Dermis blood vessel endothelial cell (primary cell): ENCODE measurements around the gene CD14. TPM values are rescaled to one million over a fixed set of nuclear protein-coding genes. Genes with fewer than 3 reads are reported as not detected.
"Not testable (repeated sequence)": the region's sequence is repeated elsewhere in the genome, so short reads cannot be mapped to it uniquely, and the experiment has no call there.

Experiments used
- DNase-seq: peaks from one replicate; pipeline ENCODE4 v3.0.0; 2010
- total RNA-seq: library from RNA; depleted of rRNA; stranded (reverse); fragments of >200 nt; gene quantifications from 2 replicates; pipeline ENCODE4 v1.2.3, GENCODE V29; 2014

Gene CD14
- 1.7 and 3.2 TPM in 2 replicates for total RNA-seq

- DNase-seq = no peak
These were observed at the start of gene CD14 for GRCh38 chr5:140633021-140633471. CD14 (minus strand) TSS chr5:140633175; CDS start chr5:140633071, 104 bp downstream.

DNA sequence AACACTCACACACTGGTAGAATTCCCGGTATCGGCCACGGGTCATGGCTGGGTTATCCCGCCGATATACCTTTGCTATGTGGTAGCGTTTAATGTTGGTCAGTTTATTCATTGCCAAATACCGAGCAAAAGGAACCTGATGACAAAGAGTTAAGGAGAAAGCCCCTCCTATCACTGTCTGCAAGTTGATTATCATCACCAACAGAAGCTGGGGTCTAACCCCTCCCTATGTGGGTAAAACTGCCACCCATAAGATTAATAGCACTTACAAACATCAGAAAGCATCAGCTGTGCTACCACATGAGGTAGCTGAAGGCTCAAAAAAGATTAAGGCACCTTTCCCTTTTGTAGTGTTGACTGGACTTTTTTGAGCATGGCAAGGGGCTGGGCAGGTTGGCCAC is 46.0 kb upstream of the CD14 start:
- no peak for DNase-seq

DNA sequence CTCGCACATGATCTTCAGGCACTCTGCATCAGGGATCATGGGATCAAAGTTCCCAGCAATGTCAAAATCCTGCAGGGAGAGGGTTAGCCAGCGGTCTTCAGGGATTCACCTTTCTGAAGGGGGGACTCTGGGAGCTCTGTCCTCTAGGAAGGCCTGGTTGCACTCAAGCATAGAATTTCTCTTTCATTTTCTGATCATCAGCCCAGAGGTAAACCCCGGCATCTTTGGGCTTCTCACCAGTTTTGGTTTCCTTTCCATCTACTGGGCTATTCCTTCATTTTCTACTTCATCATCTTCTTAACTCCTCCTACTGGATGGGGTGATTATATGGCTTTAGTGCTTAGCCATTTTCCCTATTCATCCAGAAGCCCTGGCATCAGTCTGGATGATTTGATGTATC is 45.0 kb upstream of the CD14 start:
- DNase-seq = no peak

GRCh38 chr5:140674629-140675028 is 41.7 kb upstream of the CD14 start:
- no peak for DNase-seq

- no peak for DNase-seq
These were observed 41.2 kb upstream of the CD14 start for GRCh38 chr5:140674211-140674610.

DNA sequence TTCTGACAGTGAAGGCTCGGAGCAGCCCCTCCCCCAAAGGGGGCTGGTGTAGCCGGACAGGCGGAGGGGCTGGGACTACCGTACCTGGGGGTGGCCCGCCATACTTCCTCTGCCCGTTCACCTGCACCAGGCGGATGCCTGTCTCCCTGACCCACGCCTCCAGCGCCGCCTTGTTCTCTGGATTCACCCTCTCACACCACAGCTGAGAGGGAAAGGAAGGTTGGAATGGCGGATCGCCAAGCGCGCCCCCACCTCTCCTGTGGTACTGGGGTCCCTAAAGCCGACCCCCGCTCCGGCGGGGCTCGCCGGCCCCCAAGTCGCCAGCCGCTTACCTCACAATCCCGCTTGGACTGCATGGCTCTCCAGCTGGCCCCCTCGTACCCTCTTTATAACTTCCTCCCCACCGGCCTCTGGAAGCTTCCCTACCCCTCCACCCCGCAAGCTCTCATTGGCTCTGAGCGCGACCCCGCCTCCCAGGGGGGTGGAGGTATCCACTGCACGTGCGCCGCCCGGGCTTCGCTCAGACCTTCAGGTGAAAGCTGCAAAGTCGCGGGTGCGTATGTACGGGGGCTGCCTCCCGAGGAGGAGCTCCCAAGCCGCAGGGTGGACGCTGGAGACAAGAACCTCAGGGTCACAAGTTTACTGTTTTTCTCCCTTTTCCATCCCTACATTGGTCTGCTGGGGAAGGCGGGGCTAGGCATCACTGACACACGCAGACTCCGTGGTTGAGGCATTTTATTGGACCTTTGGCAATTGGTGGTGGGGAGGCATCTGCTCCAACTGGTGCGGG is 40.4 kb upstream of the CD14 start, which contains the start of gene DND1:
TSS of gene DND1 (minus strand) at position 390 of the 790 bp plus-strand sequence. CDS start at position 356, 34 bp downstream.
- no peak for DNase-seq

DNA sequence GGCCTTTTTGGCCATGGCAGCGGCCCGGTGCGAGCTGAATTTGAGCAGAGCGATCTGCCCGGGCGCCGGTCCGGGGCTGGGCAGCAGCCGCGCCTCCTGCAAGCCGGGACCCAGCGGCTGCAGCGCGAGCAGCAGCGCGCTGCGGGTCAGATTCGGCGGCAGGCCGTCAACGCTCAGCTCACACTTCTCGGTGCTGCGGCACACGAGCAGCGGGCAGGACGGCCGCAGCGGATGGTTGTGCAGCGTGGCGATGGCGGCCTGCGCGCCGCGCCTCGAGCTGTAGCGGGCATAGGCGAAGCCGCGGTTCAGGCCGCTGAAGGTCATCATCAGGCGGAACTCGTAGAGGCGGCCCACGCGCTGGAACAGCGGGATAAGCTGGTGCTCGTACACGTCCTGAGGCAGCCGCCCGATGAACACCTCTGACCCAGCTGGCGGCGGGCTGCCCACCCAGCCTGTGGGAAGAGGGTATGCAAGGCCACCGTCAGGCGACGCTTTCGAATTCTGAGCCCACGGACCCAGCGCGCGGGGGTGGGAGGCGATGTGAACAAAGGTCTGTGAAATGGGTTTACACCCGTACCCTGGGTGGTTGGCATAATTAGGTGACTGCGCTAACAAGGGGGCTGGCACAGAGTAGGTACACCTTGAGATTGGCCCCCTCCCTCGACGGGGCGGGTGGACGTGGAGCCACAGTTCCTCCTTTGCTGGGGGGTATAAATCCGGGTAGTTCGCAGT is 39.6 kb upstream of the CD14 start:
- DNase-seq = peak; percentile 36

DNA sequence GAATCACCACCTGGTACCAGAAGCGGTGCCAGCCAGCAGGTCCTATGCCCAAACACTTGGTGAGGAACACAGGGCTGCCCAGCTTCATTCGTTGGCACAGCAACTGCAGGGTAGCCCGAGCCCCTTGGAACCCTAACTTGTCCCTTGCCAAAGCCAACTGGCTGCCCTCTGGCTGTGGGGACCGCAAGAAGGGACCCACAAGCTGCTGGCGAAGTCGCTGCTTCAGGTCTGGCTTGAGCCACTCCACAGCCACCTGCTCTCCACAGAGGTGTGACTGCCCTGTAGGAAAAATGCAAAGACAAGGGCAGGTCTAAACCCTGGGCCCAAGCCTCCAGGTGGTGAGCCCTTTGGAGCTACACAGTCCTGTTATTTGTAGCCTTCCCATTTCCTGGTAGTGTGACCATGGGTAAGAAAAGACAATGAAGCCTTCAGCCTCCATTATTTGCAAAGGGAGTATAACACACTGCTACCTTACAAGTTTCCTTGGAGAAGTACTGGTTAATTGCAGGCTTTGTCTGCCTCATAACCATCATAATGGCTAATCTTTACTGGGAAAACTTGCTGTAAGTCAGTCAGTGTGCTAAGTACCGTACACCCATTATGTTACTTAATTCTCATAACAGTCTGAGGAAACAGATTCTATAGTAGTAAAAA is 38.6 kb upstream of the CD14 start:
- DNase-seq = no peak

GRCh38 chr5:140671035-140671434 is 38.1 kb upstream of the CD14 start:
- DNase-seq = not testable (repeated sequence)

DNA sequence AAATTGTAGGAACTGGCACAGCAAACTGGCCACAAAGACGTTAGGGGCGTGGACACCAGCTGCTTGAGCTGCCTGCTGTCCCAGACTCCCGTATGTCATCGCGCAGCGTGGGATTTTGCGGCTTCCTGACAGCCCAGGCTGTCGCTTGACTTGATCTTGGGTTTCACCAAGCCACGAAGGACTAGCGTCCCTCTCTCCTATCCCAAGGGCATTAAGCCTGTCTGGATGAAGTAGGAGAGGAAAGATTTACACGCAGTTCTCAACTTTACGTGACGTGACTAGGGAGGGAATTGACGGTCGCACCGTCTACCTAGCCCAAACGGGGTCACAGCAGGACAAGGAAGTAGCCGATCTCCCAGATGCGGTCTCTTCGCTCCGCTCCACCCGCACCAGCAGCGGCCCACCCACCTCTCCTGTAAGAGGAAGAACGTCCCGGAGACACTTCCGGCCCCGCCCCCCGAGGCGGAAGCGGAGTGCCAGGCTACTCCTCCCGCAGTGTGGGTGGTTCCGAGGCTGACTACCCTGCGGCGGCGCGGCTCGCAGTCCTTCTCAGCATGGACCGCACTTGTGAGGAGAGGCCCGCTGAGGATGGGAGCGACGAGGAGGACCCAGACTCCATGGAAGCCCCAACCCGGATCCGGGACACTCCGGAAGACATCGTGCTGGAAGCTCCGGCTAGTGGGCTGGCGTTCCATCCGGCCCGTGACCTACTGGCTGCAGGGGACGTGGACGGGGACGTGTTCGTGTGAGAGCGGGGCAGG is 31.6 kb upstream of the CD14 start, which contains the start of gene WDR55:
TSS of gene WDR55 (plus strand) at position 546 of the 761 bp plus-strand sequence. CDS start at position 555, 9 bp downstream.
- DNase-seq = peak; percentile 89

GRCh38 chr5:140664030-140664358 is 31.0 kb upstream of the CD14 start:
- DNase-seq = no peak

DNA sequence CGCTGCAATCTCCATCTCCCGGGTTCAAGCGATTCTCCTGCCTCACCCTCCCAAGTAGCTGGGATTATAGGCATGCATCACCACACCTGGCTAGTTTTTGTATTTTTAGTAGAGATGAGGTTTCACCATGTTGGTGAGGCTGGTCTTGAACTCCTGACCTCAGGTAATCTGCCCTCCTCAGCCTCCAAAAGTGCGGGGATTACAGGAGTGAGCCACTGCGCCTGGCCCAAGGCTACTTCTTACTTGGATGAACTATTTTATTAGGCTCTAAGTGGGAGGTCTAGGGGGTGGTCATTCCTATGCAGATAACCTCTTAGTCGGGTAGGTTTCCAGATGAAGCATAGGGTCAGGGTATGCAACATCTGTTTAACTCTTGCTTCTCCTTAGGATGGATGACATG is 27.4 kb upstream of the CD14 start:
- DNase-seq = not testable (repeated sequence)

DNA sequence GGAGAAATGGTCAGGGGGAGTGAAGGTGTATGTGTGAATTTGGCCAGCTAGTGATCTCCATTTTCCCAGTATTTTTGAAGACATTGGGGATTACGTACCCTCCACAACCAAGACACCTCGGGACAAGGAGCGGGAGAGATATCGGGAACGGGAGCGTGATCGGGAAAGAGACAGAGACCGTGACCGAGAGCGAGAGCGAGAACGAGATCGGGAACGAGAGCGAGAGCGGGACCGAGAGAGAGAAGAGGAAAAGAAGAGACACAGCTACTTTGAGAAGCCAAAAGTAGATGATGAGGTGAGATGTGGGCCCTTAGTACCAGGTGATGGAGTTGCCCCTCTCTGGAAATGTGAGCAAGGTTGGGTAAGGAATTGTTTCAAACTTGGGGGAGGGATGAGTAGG is 25.9 kb upstream of the CD14 start:
- DNase-seq = no peak

DNA sequence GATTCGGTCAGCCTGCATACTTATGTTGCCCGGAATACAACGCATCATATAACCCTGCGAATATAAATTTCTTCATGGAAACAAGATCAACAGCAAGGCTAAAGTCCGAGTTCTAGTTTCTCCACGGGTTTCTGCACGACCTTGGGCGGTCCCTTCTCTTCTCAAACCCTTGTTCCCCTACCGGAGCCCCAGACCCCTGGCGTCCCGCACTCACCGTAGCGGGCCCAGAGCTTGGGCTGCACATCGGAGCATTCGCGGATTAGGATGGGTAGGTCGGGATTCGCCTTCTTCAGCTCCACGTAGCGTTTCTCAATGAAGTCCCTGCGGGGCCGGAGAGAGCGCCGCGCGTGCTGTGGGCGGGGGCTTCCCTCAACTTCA is 14.1 kb upstream of the CD14 start:
- peak; percentile 23 for DNase-seq

GRCh38 chr5:140642718-140643117 is 9.7 kb upstream of the CD14 start:
- no peak for DNase-seq

DNA sequence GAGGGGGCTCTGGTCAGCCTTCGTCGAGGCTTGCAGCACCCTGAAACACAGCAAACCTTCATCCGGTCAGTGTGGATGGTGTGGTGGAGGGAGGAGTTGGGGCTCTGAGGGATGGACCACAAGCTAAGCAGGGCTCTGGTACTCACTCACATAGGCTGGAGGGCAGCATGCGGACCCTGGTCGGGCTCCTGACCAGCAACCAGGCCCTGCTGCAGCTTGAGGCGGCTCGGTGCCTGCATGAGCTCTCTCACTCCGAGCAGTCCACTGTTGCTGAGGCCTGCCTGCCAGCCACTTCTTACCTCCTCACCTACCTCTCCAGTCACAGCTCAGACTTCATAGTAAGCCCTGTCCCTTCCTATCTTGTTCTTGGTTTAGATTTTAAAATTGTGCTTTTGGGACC is 8.7 kb upstream of the CD14 start:
- no peak for DNase-seq

DNA sequence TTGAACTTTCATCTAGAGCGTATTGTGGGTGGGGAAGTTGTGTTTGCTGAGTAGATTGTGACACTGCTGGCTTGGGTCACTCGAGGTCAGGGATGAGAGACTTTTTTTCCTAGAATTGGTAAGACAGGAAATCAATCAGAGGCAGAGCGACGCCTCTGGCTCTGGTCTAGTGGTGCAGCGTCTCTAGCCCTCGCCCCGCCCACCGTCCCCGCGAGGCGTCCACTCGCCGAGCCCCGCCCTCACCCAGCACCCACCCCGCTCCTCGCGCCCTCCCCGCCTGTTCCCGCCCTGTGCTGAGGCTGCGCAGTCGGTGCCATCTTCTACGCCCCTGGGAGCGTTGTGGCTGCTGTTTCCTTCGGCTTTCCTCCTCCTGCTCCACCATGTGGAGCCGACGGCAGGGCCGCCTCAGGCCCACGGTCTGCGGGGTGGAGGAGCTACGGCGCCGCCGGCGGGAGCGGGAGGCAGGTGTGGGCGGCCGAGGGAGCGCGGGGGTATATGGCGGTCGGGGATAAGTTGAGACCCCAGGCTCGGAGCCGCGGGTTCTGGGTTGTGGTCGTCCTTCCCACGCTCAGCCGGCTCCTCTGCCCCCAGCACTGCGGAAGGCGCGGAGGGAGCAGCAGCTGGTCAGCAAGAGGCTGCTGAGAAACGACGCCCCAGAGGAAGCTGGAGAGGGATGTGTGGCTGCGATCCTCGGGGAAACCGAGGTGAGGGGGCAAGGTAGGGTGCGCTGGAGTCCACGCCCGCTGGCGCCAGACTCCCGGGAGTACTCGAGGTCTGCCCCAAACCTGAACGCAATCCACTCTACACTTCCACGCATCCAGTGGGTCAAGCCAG is 6.4 kb upstream of the CD14 start, which contains the start of gene TMCO6:
TSS of gene TMCO6 (plus strand) at position 304 of the 834 bp plus-strand sequence. CDS start at position 381, 77 bp downstream.
- peak; percentile 97 for DNase-seq

DNA sequence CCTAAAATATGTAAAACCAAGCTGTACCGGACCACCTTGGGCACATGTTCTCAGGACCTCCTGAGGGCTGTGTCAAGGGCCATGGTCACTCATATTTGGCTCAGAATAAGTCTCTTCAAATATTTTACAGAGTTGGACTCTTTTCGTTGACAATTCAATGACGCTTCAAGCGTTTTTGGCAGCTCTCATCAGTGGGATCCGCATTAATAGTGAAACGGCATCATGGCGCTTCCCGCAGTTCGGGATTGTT is 5.8 kb upstream of the CD14 start:
- DNase-seq = not testable (repeated sequence)

DNA sequence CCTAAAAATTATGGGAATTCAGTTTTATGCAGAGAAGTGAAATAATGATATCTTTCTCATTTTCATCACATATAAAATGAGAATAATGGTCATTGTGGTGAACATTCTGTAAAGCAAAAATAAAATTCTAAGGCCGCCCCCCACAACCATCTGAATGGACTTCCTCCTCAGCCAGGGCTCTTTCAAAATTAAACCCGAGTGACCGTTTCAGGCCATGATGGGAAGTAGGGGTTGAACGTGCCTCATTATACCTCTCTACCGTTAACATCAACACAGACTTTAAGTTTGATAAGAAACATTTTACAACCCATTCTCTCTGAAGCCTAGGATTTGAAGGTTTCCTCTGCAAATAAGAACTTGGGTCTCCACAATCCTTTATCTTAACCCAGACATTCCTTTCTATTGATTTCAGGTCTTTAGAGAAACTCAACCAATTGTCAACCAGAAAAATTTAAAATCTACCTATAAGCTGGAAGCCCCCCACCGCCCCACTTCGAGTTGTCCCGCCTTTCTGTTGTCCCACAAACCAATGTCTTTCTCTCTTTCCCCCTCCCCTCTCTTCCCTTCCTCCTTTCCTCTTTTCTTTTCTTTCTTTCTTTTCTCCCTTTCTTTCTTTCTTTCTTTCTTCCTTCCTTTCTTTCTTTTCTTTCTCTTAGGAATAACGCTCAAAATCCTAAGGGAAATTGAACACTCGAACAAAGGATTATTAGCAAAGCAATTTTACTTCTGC is 4.6 kb upstream of the CD14 start:
- no peak for DNase-seq

GRCh38 chr5:140635291-140636257 is 2.6 kb upstream of the CD14 start:
- no peak for DNase-seq
